ENCODE data around the gene R3HDM2. TPM values are rescaled to one million over a fixed set of nuclear protein-coding genes. Genes with fewer than 3 reads are reported as not detected.

The R3HDM2 gene
- total RNA-seq, 1 experiment from 2014 or later: 64.0 TPM

GRCh38 chr12:57461276-57461916 is 30.6 kb upstream of the R3HDM2 start:
- BruUV-seq (replicated peaks): no TSS peak
- intact Hi-C loops (cut with micrococcal nuclease; ENCODE audit: unreplicated experiment): loop anchor here (2.0 to 5.0 kb wide), 2 partner anchors 161 to 281 kb away; no protein-coding TSS in a partner anchor
- Histone ChIP-seq H3K36me3 (ENCODE audit: insufficient read depth, low read length, poor library complexity, severe bottlenecking) (no peaks in the 10 kb centered on the region), H3K4me3 (ENCODE audit: low read depth, low read length, poor library complexity, severe bottlenecking) (peak overlapping the region; percentile 60), H3K9me3 (ENCODE audit: low read depth, low read length, poor library complexity, severe bottlenecking) (no peaks in the 10 kb centered on the region), H3K4me1 (ENCODE audit: insufficient read depth, low read length, poor library complexity, severe bottlenecking) (peaks cover 31% of the 10 kb centered on the region), H3K27ac (ENCODE audit: low read depth, low read length, poor library complexity, severe bottlenecking) (peak overlapping the region; percentile 85), H3K27me3 (replicated peaks; ENCODE audit: insufficient read depth, low read depth, low read length, poor library complexity) (no peaks in the 10 kb centered on the region)
- TF ChIP-seq CTCF (conservative IDR thresholded peaks at IDR 0.05; ENCODE audit: low read depth, low read length) (no peak), EZH2 (IDR thresholded peaks at IDR 0.05; ENCODE audit: borderline replicate concordance, low read depth, low read length, poor library complexity, severe bottlenecking) (no peak)
- ChIA-PET CTCF (interaction anchor here (0.6 to 1.2 kb wide), 2 partner anchors 22 to 154 kb away, joined by 3 to 6 read pairs; no protein-coding TSS in a partner anchor), POLR2A (ENCODE audit: low non-redundant PET) (interaction anchor here (0.6 to 0.7 kb wide), 2 partner anchors 20 to 1565 kb away, joined by 4 to 7 read pairs; no protein-coding TSS in a partner anchor)
- peak; percentile 92 for DNase-seq (ENCODE audit: low spot score)

GRCh38 chr12:57460841-57461275 is 30.0 kb upstream of the R3HDM2 start:
- TF ChIP-seq EZH2 (IDR thresholded peaks at IDR 0.05; ENCODE audit: borderline replicate concordance, low read depth, low read length, poor library complexity, severe bottlenecking) (no peak), CTCF (conservative IDR thresholded peaks at IDR 0.05; ENCODE audit: low read depth, low read length) (no peak)
- POLR2A ChIA-PET (ENCODE audit: low non-redundant PET): interaction anchor here (0.7 kb wide), 1 partner anchor 1565 kb away, joined by 4 read pairs; no protein-coding TSS in a partner anchor
- CTCF ChIA-PET: no interaction called here
- intact Hi-C loops (cut with micrococcal nuclease; ENCODE audit: unreplicated experiment): loop anchor here (2.0 to 5.0 kb wide), 2 partner anchors 162 to 281 kb away; no protein-coding TSS in a partner anchor
- peak overlapping the region; percentile 85 for H3K27ac ChIP-seq (ENCODE audit: low read depth, low read length, poor library complexity, severe bottlenecking)
- no peak for DNase-seq (ENCODE audit: low spot score)
- no TSS peak for BruUV-seq (replicated peaks)
- no peaks in the 10 kb centered on the region for H3K36me3 ChIP-seq (ENCODE audit: insufficient read depth, low read length, poor library complexity, severe bottlenecking)
- peaks cover 33% of the 10 kb centered on the region for H3K4me1 ChIP-seq (ENCODE audit: insufficient read depth, low read length, poor library complexity, severe bottlenecking)
- H3K9me3 ChIP-seq (ENCODE audit: low read depth, low read length, poor library complexity, severe bottlenecking): no peaks in the 10 kb centered on the region
- no peaks in the 10 kb centered on the region for H3K27me3 ChIP-seq (replicated peaks; ENCODE audit: insufficient read depth, low read depth, low read length, poor library complexity)
- peak overlapping the region; percentile 60 for H3K4me3 ChIP-seq (ENCODE audit: low read depth, low read length, poor library complexity, severe bottlenecking)

- Histone ChIP-seq H3K4me3 (ENCODE audit: low read depth, low read length, poor library complexity, severe bottlenecking) (peak overlapping the region; percentile 60), H3K27me3 (replicated peaks; ENCODE audit: insufficient read depth, low read depth, low read length, poor library complexity) (no peaks in the 10 kb centered on the region), H3K9me3 (ENCODE audit: low read depth, low read length, poor library complexity, severe bottlenecking) (no peaks in the 10 kb centered on the region), H3K36me3 (ENCODE audit: insufficient read depth, low read length, poor library complexity, severe bottlenecking) (no peaks in the 10 kb centered on the region), H3K27ac (ENCODE audit: low read depth, low read length, poor library complexity, severe bottlenecking) (peak overlapping the region; percentile 85), H3K4me1 (ENCODE audit: insufficient read depth, low read length, poor library complexity, severe bottlenecking) (peaks cover 38% of the 10 kb centered on the region)
- intact Hi-C loops (cut with micrococcal nuclease; ENCODE audit: unreplicated experiment): loop anchor here (2.0 to 5.0 kb wide), 2 partner anchors 162 to 282 kb away; no protein-coding TSS in a partner anchor
- no peak for DNase-seq (ENCODE audit: low spot score)
- BruUV-seq (replicated peaks): no TSS peak
- TF ChIP-seq CTCF (conservative IDR thresholded peaks at IDR 0.05; ENCODE audit: low read depth, low read length) (no peak), EZH2 (IDR thresholded peaks at IDR 0.05; ENCODE audit: borderline replicate concordance, low read depth, low read length, poor library complexity, severe bottlenecking) (no peak)
- ChIA-PET CTCF (no interaction called here), POLR2A (ENCODE audit: low non-redundant PET) (interaction anchor here (0.7 kb wide), 1 partner anchor 1566 kb away, joined by 4 read pairs; no protein-coding TSS in a partner anchor)
Measured at GRCh38 chr12:57460468-57460784, 29.6 kb upstream of the R3HDM2 start.

Measured in A673 (cell line).